Measurements from ENCODE around the gene ZC3H7A. TPM values are rescaled to one million over a fixed set of nuclear protein-coding genes. Genes with fewer than 3 reads are reported as not detected.

ZC3H7A gene
- total RNA-seq, result 25.6 TPM
- long read RNA-seq, transcript ZC3H7A-201 (23 exons, 3,825 nt), result major isoform, 39 of 46 reads
- long read RNA-seq, partial matches to known transcripts, result 4 of 46 reads
- long read RNA-seq, other reads (novel, unspliced or antisense), result 3 of 46 reads

GRCh38 chr16:11797166-11797956 lies at the start of gene ZC3H7A:
TSS of gene ZC3H7A (minus strand) at chr16:11797258. CDS start at chr16:11782354, 14,904 bp downstream.
- H3K27me3 ChIP-seq (ENCODE audit: low read depth), result no peaks in the 10 kb centered on the region
- intact Hi-C loops (cut with micrococcal nuclease), result no loop called here
- peak within 1 kb of the TSS; percentile 98 for H3K27ac ChIP-seq (replicated peaks)
- peaks cover 6% of the 10 kb centered on the region for H3K36me3 ChIP-seq
- DNase-seq, result peak; percentile 97
- H3K9me3 ChIP-seq (replicated peaks), result no peaks in the 10 kb centered on the region
- TF ChIP-seq CTCF (IDR thresholded peaks at IDR 0.05; ENCODE audit: borderline replicate concordance), result peak; percentile 88
- H3K4me3 ChIP-seq, result peak within 1 kb of the TSS; percentile 99
- H3K4me1 ChIP-seq, result peaks cover 74% of the 10 kb centered on the region

GRCh38 chr16:11844499-11844898 lies 47.4 kb upstream of the ZC3H7A start:
- Histone ChIP-seq H3K36me3 (peaks cover 98% of the 10 kb centered on the region), H3K4me3 (no peak overlapping the region), H3K9me3 (replicated peaks) (no peaks in the 10 kb centered on the region), H3K27me3 (ENCODE audit: low read depth) (no peaks in the 10 kb centered on the region), H3K27ac (replicated peaks) (no peak overlapping the region), H3K4me1 (peaks cover 20% of the 10 kb centered on the region)
- intact Hi-C loops (cut with micrococcal nuclease), result no loop called here
- no peak for DNase-seq
- TF ChIP-seq CTCF (IDR thresholded peaks at IDR 0.05; ENCODE audit: borderline replicate concordance), result no peak

- intact Hi-C loops (cut with micrococcal nuclease), result no loop called here
- Histone ChIP-seq H3K4me1 (peaks cover 14% of the 10 kb centered on the region), H3K27ac (replicated peaks) (no peak overlapping the region), H3K36me3 (peaks cover 98% of the 10 kb centered on the region), H3K27me3 (ENCODE audit: low read depth) (no peaks in the 10 kb centered on the region), H3K9me3 (replicated peaks) (no peaks in the 10 kb centered on the region), H3K4me3 (no peak overlapping the region)
- TF ChIP-seq CTCF (IDR thresholded peaks at IDR 0.05; ENCODE audit: borderline replicate concordance), result no peak
- DNase-seq, result no peak
Observed at GRCh38 chr16:11843861-11844260, 46.8 kb upstream of the ZC3H7A start.

GRCh38 chr16:11843206-11843605 lies 46.1 kb upstream of the ZC3H7A start:
- intact Hi-C loops (cut with micrococcal nuclease), result no loop called here
- DNase-seq, result no peak

GRCh38 chr16:11841026-11841425 lies 44.0 kb upstream of the ZC3H7A start:
- DNase-seq, result no peak
- no peaks in the 10 kb centered on the region for H3K4me1 ChIP-seq
- H3K27me3 ChIP-seq (ENCODE audit: low read depth), result no peaks in the 10 kb centered on the region
- no peak overlapping the region for H3K4me3 ChIP-seq
- no peak overlapping the region for H3K27ac ChIP-seq (replicated peaks)
- TF ChIP-seq CTCF (IDR thresholded peaks at IDR 0.05; ENCODE audit: borderline replicate concordance), result no peak
- peaks cover 97% of the 10 kb centered on the region for H3K36me3 ChIP-seq
- H3K9me3 ChIP-seq (replicated peaks), result no peaks in the 10 kb centered on the region
- intact Hi-C loops (cut with micrococcal nuclease), result no loop called here

More at GRCh38 chr16:11843206-11843605, 46.1 kb upstream of the ZC3H7A start:
- Histone ChIP-seq H3K27me3 (ENCODE audit: low read depth) (no peaks in the 10 kb centered on the region), H3K27ac (replicated peaks) (no peak overlapping the region), H3K36me3 (peaks cover 98% of the 10 kb centered on the region), H3K9me3 (replicated peaks) (no peaks in the 10 kb centered on the region), H3K4me1 (peaks cover 7% of the 10 kb centered on the region), H3K4me3 (no peak overlapping the region)
- no peak for TF ChIP-seq CTCF (IDR thresholded peaks at IDR 0.05; ENCODE audit: borderline replicate concordance)
